Mesenchymal stem cell (in vitro differentiated cells and primary cell): Measurements from ENCODE around the gene SMAD3.

Experiments
- DNase-seq: peaks from one replicate; pipeline ENCODE4 v3.0.0-alpha.2; 2013
- H2AFZ ChIP-seq: one replicate; pipeline ENCODE4 v1.6.1; 2013; ENCODE audit warnings: low read depth, mild to moderate bottlenecking, control low read depth, inconsistent platforms, low read length, moderate library complexity
- H2AK5ac ChIP-seq: 2 replicates; pipeline ENCODE4 v1.6.1; 2013; ENCODE audit warnings: low read length, moderate library complexity, mild to moderate bottlenecking, inconsistent platforms; ENCODE audit not compliant: severe bottlenecking
- H2BK120ac ChIP-seq: one replicate; pipeline ENCODE4 v1.6.1; 2013; ENCODE audit warnings: low read depth, mild to moderate bottlenecking, inconsistent platforms, low read length, moderate library complexity
- H2BK12ac ChIP-seq, 2 experiments: one replicate each; pipeline ENCODE4 v1.6.1; 2013; ENCODE audit warnings: inconsistent platforms in 2 of 2, low read length in 2 of 2, mild to moderate bottlenecking in 2 of 2, moderate library complexity in 2 of 2, control low read depth in 1 of 2
- H2BK15ac ChIP-seq: one replicate; pipeline ENCODE4 v1.6.1; 2013; ENCODE audit warnings: mild to moderate bottlenecking, low read depth, inconsistent platforms; ENCODE audit not compliant: poor library complexity, severe bottlenecking
- H2BK5ac ChIP-seq: 2 replicates; pipeline ENCODE4 v1.6.1; 2013; ENCODE audit warnings: low read depth, mild to moderate bottlenecking, low read length, control low read depth, inconsistent platforms; ENCODE audit not compliant: poor library complexity, severe bottlenecking
- H3K14ac ChIP-seq, 2 experiments: one replicate each; pipeline ENCODE4 v1.6.1; 2013; ENCODE audit warnings: inconsistent platforms in 2 of 2, low read length in 2 of 2, control low read depth in 1 of 2, mild to moderate bottlenecking in 1 of 2, moderate library complexity in 1 of 2
- H3K18ac ChIP-seq, 2 experiments: one replicate each; pipeline ENCODE4 v1.6.1; 2013; ENCODE audit warnings: inconsistent platforms in 2 of 2, low read length in 2 of 2, control low read depth in 1 of 2, low read depth in 1 of 2, mild to moderate bottlenecking in 1 of 2
- H3K23ac ChIP-seq, 2 experiments: one replicate each; pipeline ENCODE4 v1.6.1; 2013; ENCODE audit warnings: inconsistent platforms in 2 of 2, low read length in 2 of 2, mild to moderate bottlenecking in 2 of 2, moderate library complexity in 2 of 2, control low read depth in 1 of 2
- H3K27ac ChIP-seq: 2 replicates; pipeline ENCODE4 v1.5.1; 2013; ENCODE audit warnings: mild to moderate bottlenecking, moderate library complexity, low read length, control low read depth, inconsistent platforms; ENCODE audit not compliant: poor library complexity, severe bottlenecking
- H3K27me3 ChIP-seq, 2 experiments: 2 replicates each; pipeline versions ENCODE4 v1.6.1 to v1.7.0; 2013; ENCODE audit warnings: low read length in 2 of 2, mild to moderate bottlenecking in 2 of 2, moderate library complexity in 2 of 2, control low read depth in 1 of 2, inconsistent platforms in 1 of 2; ENCODE audit not compliant: control insufficient read depth in 1 of 2, insufficient read depth in 1 of 2
- H3K36me3 ChIP-seq, 2 experiments: 2 replicates each; pipeline versions ENCODE4 v1.6.1 to v1.7.0; 2013; ENCODE audit warnings: low read length in 2 of 2, control low read depth in 1 of 2, inconsistent platforms in 1 of 2, low read depth in 1 of 2, mild to moderate bottlenecking in 1 of 2; ENCODE audit not compliant: insufficient read depth in 2 of 2, control insufficient read depth in 1 of 2
- H3K4ac ChIP-seq, 2 experiments: one replicate each; pipeline ENCODE4 v1.6.1; 2013; ENCODE audit warnings: inconsistent platforms in 2 of 2, low read length in 2 of 2, mild to moderate bottlenecking in 2 of 2, moderate library complexity in 2 of 2, control low read depth in 1 of 2, low read depth in 1 of 2
- H3K4me1 ChIP-seq: 2 replicates; pipeline ENCODE4 v1.6.1; 2013; ENCODE audit warnings: low read depth, low read length, control low read depth; ENCODE audit not compliant: control insufficient read depth, insufficient read depth
- H3K4me2 ChIP-seq: 2 replicates; pipeline ENCODE4 v1.6.1; 2013; ENCODE audit warnings: low read length, mild to moderate bottlenecking, inconsistent platforms; ENCODE audit not compliant: poor library complexity, severe bottlenecking
- H3K4me3 ChIP-seq, 2 experiments: 2 replicates each; pipeline versions ENCODE4 v1.5.1 to v1.7.0; 2013; ENCODE audit warnings: low read length in 2 of 2, mild to moderate bottlenecking in 2 of 2, control low read depth in 1 of 2, low read depth in 1 of 2; ENCODE audit not compliant: insufficient read depth in 1 of 2
- H3K79me1 ChIP-seq: replicated peaks from 2 replicates; pipeline ENCODE4 v1.6.1; 2013; ENCODE audit warnings: mild to moderate bottlenecking, control low read depth, low read length, inconsistent platforms; ENCODE audit not compliant: poor library complexity, severe bottlenecking
- H3K9ac ChIP-seq: 2 replicates; pipeline ENCODE4 v1.7.0; 2013; ENCODE audit warnings: mild to moderate bottlenecking, low read length, moderate library complexity
- H3K9me3 ChIP-seq: 2 replicates; pipeline ENCODE4 v1.7.0; 2013; ENCODE audit warnings: mild to moderate bottlenecking, low read length; ENCODE audit not compliant: control insufficient read depth
- H4K8ac ChIP-seq: one replicate; pipeline ENCODE4 v1.6.1; 2013; ENCODE audit warnings: inconsistent platforms, mild to moderate bottlenecking, low read length, moderate library complexity
- H4K91ac ChIP-seq: one replicate; pipeline ENCODE4 v1.6.1; 2013; ENCODE audit warnings: mild to moderate bottlenecking, low read length, inconsistent platforms
- whole genome bisulfite sequencing: methylation state at CpG from one replicate; pipeline ENCODE4 v1.1.7; 2013; ENCODE audit warnings: mixed read lengths; 5-methylcytosine and 5-hydroxymethylcytosine counted together

SMAD3 gene

DNA sequence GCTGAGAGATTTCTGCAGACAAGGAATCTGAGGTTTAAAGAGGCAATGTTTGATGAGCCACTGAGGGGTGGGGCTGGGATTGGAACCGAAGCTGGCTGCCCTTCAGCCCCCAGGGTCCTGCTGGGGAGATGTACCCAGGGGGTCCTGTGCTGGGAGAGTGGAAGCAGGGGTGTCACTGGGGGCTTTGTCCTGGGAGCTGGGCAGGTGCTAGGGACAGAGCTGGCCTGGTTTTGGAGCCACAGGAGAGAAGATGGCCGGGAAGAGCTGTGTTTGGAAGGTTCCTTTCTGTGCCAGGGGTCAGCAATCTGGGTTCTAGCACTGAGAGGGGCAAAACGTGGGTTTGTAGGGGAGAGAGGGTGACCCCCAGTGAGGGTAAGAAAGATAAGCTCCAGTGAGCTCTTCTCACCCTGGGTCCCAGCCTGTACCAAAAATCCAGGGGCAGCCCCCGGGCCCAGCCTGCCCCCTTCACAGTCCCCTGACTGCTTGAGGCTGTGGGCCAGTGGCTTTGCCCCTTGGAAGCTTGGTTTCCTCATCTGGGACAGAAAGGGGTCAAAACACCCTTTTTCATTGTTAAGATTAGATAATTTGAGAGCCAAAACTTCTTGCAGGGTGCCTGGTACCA lies 69.6 kb downstream of the SMAD3 start:
- H3K14ac ChIP-seq: peak overlapping the region in 1 of 2 experiments; percentile 74
- H3K4me1 ChIP-seq: peaks cover 37% of the 10 kb centered on the region
- peak overlapping the region; percentile 93 for H2BK15ac ChIP-seq
- peak overlapping the region; percentile 97 to 99 for H2BK12ac ChIP-seq
- H3K79me1 ChIP-seq: peaks cover 36% of the 10 kb centered on the region
- peak overlapping the region; percentile 97 for H2AK5ac ChIP-seq
- peak overlapping the region; percentile 61 to 100 for H3K23ac ChIP-seq
- peak overlapping the region; percentile 80 for H2BK120ac ChIP-seq
- peak overlapping the region; percentile 94 for H4K91ac ChIP-seq
- peaks cover 0 to 15% of the 10 kb centered on the region in 2 experiments for H3K36me3 ChIP-seq
- no peak overlapping the region for H2AFZ ChIP-seq
- no peaks in the 10 kb centered on the region for H3K9me3 ChIP-seq
- peak overlapping the region; percentile 45 for H4K8ac ChIP-seq
- H3K27ac ChIP-seq: peak overlapping the region; percentile 96
- no peaks in the 10 kb centered on the region for H3K27me3 ChIP-seq
- H2BK5ac ChIP-seq: peak overlapping the region; percentile 90
- WGBS: 38% methylated on average over 4 of the region's 4 CpGs
- H3K4me2 ChIP-seq: peak overlapping the region; percentile 46
- peak overlapping the region; percentile 86 to 97 for H3K4ac ChIP-seq
- peak overlapping the region; percentile 73 for H3K9ac ChIP-seq
- DNase-seq: no peak
- peak overlapping the region in 1 of 2 experiments; percentile 49 for H3K4me3 ChIP-seq
- H3K18ac ChIP-seq: peak overlapping the region; percentile 95 to 96

DNA sequence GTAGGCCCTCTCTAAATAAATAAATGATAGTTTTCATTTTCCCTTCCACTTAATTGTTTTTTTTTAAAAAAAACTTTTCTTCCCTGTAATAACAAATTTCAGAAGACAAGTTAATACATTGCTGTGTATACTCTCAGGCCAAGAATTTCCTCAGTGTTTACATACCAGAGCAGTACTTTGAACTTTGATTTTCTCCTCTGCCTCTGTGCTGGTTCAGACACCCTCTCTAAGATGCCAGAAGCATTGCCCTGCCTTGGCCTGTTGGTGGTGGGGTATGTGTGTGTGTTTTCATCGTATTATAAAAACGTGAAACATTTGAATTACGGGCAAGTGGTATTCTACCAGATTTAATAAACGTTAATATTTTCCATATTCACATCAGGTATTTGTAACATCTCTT lies 70.1 kb downstream of the SMAD3 start:
- Histone ChIP-seq H3K27ac (no peak overlapping the region), H3K79me1 (peaks cover 36% of the 10 kb centered on the region), H3K4me1 (peaks cover 36% of the 10 kb centered on the region), H2BK120ac (peak overlapping the region; percentile 80), H3K23ac (no peak overlapping the region), H3K4ac (no peak overlapping the region), H3K36me3 (peaks cover 0 to 12% of the 10 kb centered on the region in 2 experiments), H3K4me2 (no peak overlapping the region), H2BK12ac (no peak overlapping the region), H3K4me3 (no peak overlapping the region), H3K9me3 (no peaks in the 10 kb centered on the region), H3K18ac (no peak overlapping the region), H3K9ac (peak overlapping the region; percentile 73), H2AFZ (no peak overlapping the region), H3K27me3 (no peaks in the 10 kb centered on the region), H2BK5ac (no peak overlapping the region), H4K91ac (no peak overlapping the region), H2AK5ac (no peak overlapping the region), H3K14ac (no peak overlapping the region), H4K8ac (no peak overlapping the region), H2BK15ac (no peak overlapping the region)
- 62% methylated on average over 1 of the region's 4 CpGs for WGBS
- DNase-seq: peak; percentile 80

DNA sequence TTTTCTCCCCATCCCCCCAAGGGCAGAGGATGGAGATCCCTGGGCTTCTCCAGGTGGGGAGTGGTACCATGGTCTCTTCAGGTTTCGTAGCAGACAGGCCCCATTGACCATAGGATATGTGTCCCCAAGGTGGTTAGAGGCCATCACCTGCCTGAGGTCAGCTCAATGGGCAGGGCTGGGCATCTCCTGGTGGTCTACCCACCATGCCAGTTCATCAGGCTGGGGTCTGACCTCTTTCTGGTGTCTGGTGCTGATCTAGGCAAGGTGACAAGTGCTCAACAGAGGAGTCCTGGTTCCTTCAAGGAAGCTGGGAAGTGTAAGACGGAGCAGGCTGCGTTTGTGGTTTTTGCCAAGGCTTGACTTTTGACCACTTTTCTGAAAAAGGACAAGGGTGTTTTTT lies 71.4 kb downstream of the SMAD3 start:
- H4K91ac ChIP-seq: peak overlapping the region; percentile 87
- peak overlapping the region; percentile 55 to 99 for H3K4ac ChIP-seq
- WGBS: 48% methylated on average over 3 of the region's 3 CpGs
- H3K4me1 ChIP-seq: peaks cover 26% of the 10 kb centered on the region
- no peak overlapping the region for H2AK5ac ChIP-seq
- H2BK15ac ChIP-seq: no peak overlapping the region
- no peak overlapping the region for H3K4me3 ChIP-seq
- no peak overlapping the region for H2BK5ac ChIP-seq
- H2AFZ ChIP-seq: no peak overlapping the region
- peak overlapping the region; percentile 2 for H2BK120ac ChIP-seq
- peaks cover 0 to 21% of the 10 kb centered on the region in 2 experiments for H3K36me3 ChIP-seq
- peak overlapping the region; percentile 89 for H3K9ac ChIP-seq
- peak overlapping the region; percentile 54 to 85 for H3K18ac ChIP-seq
- no peaks in the 10 kb centered on the region for H3K9me3 ChIP-seq
- no peak overlapping the region for H3K27ac ChIP-seq
- H3K23ac ChIP-seq: peak overlapping the region in 1 of 2 experiments; percentile 46
- no peak overlapping the region for H3K14ac ChIP-seq
- H3K79me1 ChIP-seq: peaks cover 35% of the 10 kb centered on the region
- peak; percentile 43 for DNase-seq
- peak overlapping the region; percentile 74 for H4K8ac ChIP-seq
- peak overlapping the region; percentile 91 to 95 for H2BK12ac ChIP-seq
- no peak overlapping the region for H3K4me2 ChIP-seq
- H3K27me3 ChIP-seq: no peaks in the 10 kb centered on the region

DNA sequence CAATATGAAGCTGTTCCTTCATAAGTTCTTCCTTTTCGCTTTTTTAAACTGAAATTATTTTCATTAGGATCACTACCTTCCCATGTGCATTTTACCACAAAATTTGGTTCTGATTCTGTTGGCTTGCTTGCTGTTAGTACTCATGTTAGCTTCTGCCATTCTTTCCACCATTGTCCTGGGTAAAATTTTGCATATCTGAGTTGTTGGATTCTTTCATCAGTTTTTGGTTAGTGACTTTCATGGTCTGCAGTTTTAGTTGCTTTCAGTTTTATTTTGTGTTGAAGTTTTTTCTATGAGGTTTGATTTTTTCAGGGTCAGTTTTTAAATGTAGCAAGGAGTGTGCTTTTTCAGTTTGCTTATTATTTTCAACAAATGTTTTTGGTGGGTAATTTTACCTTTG lies 71.9 kb downstream of the SMAD3 start:
- WGBS: 100% methylated on average over 1 of the region's 1 CpG
- no peak overlapping the region for H2AK5ac ChIP-seq
- no peaks in the 10 kb centered on the region for H3K27me3 ChIP-seq
- peak; percentile 41 for DNase-seq
- no peak overlapping the region for H4K8ac ChIP-seq
- no peak overlapping the region for H2BK12ac ChIP-seq
- H3K4me1 ChIP-seq: peaks cover 24% of the 10 kb centered on the region
- H3K4me2 ChIP-seq: no peak overlapping the region
- H3K36me3 ChIP-seq: peaks cover 0 to 18% of the 10 kb centered on the region in 2 experiments
- peak overlapping the region in 1 of 2 experiments; percentile 69 for H3K4me3 ChIP-seq
- peaks cover 32% of the 10 kb centered on the region for H3K79me1 ChIP-seq
- H3K9me3 ChIP-seq: no peaks in the 10 kb centered on the region
- H3K23ac ChIP-seq: no peak overlapping the region
- no peak overlapping the region for H2BK5ac ChIP-seq
- no peak overlapping the region for H3K27ac ChIP-seq
- H3K14ac ChIP-seq: no peak overlapping the region
- H3K18ac ChIP-seq: peak overlapping the region in 1 of 2 experiments; percentile 89
- peak overlapping the region; percentile 94 for H2BK120ac ChIP-seq
- H4K91ac ChIP-seq: no peak overlapping the region
- no peak overlapping the region for H2BK15ac ChIP-seq
- H3K4ac ChIP-seq: no peak overlapping the region
- peak overlapping the region; percentile 89 for H3K9ac ChIP-seq
- no peak overlapping the region for H2AFZ ChIP-seq
